Measurements from ENCODE around the gene ZNF536. TPM values are rescaled to one million over a fixed set of nuclear protein-coding genes. Genes with fewer than 3 reads are reported as not detected.

ZNF536 gene
- total RNA-seq, 1 donor from 2014 or later, result 24.9 TPM

GRCh38 chr19:30391554-30392551, 19.7 kb downstream of the ZNF536 start:
- H3K27ac Mint-ChIP-seq (ENCODE audit: unreplicated experiment), result no peak overlapping the region
- no peak for DNase-seq
- H3K9me3 Mint-ChIP-seq (ENCODE audit: unreplicated experiment), result no peaks in the 10 kb centered on the region
- peak overlapping the region; percentile 12 for H3K4me3 Mint-ChIP-seq (ENCODE audit: unreplicated experiment)
- no peak for TF ChIP-seq CTCF (IDR thresholded peaks at IDR 0.05; ENCODE audit: partially characterized antibody, unreplicated experiment)
- no peaks in the 10 kb centered on the region for H3K36me3 Mint-ChIP-seq (ENCODE audit: unreplicated experiment)
- peaks cover 14% of the 10 kb centered on the region for H3K4me1 Mint-ChIP-seq (ENCODE audit: low read depth, unreplicated experiment)
- H3K27me3 Mint-ChIP-seq (ENCODE audit: unreplicated experiment), result peaks cover 8% of the 10 kb centered on the region

GRCh38 chr19:30393046-30393445, 20.9 kb downstream of the ZNF536 start:
- Mint-ChIP-seq H3K4me3 (ENCODE audit: unreplicated experiment) (no peak overlapping the region), H3K36me3 (ENCODE audit: unreplicated experiment) (no peaks in the 10 kb centered on the region), H3K9me3 (ENCODE audit: unreplicated experiment) (no peaks in the 10 kb centered on the region), H3K27me3 (ENCODE audit: unreplicated experiment) (peaks cover 8% of the 10 kb centered on the region), H3K4me1 (ENCODE audit: low read depth, unreplicated experiment) (peaks cover 11% of the 10 kb centered on the region), H3K27ac (ENCODE audit: unreplicated experiment) (no peak overlapping the region)
- TF ChIP-seq CTCF (IDR thresholded peaks at IDR 0.05; ENCODE audit: partially characterized antibody, unreplicated experiment), result no peak
- DNase-seq, result no peak

- H3K4me1 Mint-ChIP-seq (ENCODE audit: low read depth, unreplicated experiment), result peaks cover 10% of the 10 kb centered on the region
- TF ChIP-seq CTCF (IDR thresholded peaks at IDR 0.05; ENCODE audit: partially characterized antibody, unreplicated experiment), result no peak
- H3K9me3 Mint-ChIP-seq (ENCODE audit: unreplicated experiment), result no peaks in the 10 kb centered on the region
- no peak overlapping the region for H3K27ac Mint-ChIP-seq (ENCODE audit: unreplicated experiment)
- H3K27me3 Mint-ChIP-seq (ENCODE audit: unreplicated experiment), result peaks cover 8% of the 10 kb centered on the region
- no peak for DNase-seq
- no peaks in the 10 kb centered on the region for H3K36me3 Mint-ChIP-seq (ENCODE audit: unreplicated experiment)
- no peak overlapping the region for H3K4me3 Mint-ChIP-seq (ENCODE audit: unreplicated experiment)
These were observed 21.7 kb downstream of the ZNF536 start for GRCh38 chr19:30393729-30394480.

DNA sequence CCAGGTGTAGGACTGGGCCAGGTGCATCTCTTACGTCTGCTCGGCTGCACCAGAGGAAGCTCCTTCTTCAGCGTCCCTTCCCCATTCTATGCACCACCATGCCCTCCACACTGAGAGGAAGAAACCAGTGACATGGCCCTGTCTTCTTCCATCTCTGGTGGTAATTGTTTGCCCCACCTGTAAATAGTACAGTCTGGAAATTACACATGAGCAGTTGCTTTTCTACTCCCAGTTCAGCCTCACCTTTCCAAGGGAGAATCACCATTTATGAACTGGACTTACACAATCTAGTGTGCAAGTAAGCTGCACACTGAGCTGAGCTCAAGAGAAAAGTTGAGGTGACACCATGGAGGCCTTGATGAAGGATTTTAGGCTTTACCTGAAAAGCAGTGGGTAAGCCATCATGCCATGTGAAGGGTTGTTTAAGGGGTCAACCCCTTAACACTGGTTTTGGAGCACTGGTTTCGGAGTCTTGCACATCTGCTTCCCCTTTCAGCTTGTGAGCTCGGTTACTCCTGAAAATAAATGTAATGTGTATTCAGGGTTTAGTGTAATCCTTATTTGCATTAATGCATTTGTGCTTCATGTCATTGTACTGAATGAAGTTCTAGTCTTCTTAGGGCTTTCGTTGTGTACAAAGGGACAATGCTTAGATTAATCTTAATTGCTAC, 22.4 kb downstream of the ZNF536 start:
- Mint-ChIP-seq H3K27me3 (ENCODE audit: unreplicated experiment) (peaks cover 8% of the 10 kb centered on the region), H3K9me3 (ENCODE audit: unreplicated experiment) (peaks cover 1% of the 10 kb centered on the region), H3K4me3 (ENCODE audit: unreplicated experiment) (no peak overlapping the region), H3K36me3 (ENCODE audit: unreplicated experiment) (no peaks in the 10 kb centered on the region), H3K27ac (ENCODE audit: unreplicated experiment) (no peak overlapping the region), H3K4me1 (ENCODE audit: low read depth, unreplicated experiment) (peaks cover 10% of the 10 kb centered on the region)
- no peak for DNase-seq
- TF ChIP-seq CTCF (IDR thresholded peaks at IDR 0.05; ENCODE audit: partially characterized antibody, unreplicated experiment), result no peak
